Upper lobe of left lung (tissue), 4 donors: ENCODE data around the gene PFKP.

ENCODE experiments used
- POLR2A ChIP-seq, 4 donors: fragments of 450-650 bp; IDR thresholded peaks; one replicate each; pipeline ENCODE4 v1.5.1; 2016 to 2017; ENCODE audit warnings: antibody characterized with exemption in 4 of 4, mild to moderate bottlenecking in 2 of 4
- POLR2AphosphoS5 ChIP-seq, 2 donors: sonication (generic); formaldehyde crosslinking; IDR thresholded peaks; one replicate each; pipeline ENCODE4 v1.5.1; 2017; ENCODE audit warnings: antibody characterized with exemption in 2 of 2

DNA sequence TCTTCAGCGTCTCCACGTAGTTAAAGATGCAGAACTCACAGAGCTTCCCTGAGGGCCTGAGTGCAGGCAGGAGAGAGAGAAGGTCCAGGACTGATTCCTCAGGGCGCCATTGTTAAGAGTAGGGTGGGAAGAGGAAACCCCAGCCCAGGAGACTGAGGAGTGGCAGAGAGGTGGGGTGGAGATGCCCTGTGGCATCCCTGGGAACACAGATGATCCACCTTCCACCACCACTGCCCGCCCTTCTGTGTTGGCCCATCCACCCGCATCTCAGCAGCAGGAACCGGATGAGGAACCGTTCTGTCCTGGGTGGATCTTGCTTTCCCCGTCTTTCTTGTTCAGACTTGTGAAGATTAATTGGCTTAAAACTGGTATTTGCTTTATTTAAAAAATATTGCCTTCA, 48.3 kb downstream of the PFKP start:
- TF ChIP-seq POLR2AphosphoS5 (IDR thresholded peaks at IDR 0.05) (no peak), POLR2A (IDR thresholded peaks at IDR 0.05) (no peak)
